GM12801 (cell line): Measurements from ENCODE around the gene CBARP.

ENCODE experiments used
- TF ChIP-seq, protein P1 (sequence below): IDR thresholded peaks from one replicate; pipeline ENCODE4 v1.5.1; 2011; ENCODE audit warnings: control low read depth; ENCODE audit not compliant: insufficient read length; ENCODE audit errors: extremely low read depth

The CBARP gene

DNA sequence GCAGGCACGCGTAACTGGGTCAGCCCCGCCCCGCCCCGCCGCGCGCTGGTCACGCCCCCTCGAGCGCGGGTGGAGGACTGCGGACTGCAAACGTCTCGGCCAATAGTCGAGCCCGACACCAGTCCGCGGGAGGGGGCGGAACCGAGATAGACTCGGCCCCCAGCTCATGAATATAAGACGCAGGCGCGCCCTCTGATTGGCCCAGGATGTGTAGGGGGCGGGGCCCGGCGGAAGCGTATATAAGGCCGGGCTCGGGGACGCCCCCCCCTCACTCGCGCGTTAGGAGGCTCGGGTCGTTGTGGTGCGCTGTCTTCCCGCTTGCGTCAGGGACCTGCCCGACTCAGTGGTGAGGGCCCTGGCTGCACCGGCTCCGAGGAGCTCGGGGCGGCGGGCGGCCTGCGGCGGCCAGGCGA, 31.3 kb upstream of the CBARP start, which contains the start of gene CIRBP:
CIRBP (plus strand) TSS at position 268 of the 413 bp plus-strand sequence. CDS start 1,602 bp downstream, outside the sequence.
- TF ChIP-seq, protein P1, sequence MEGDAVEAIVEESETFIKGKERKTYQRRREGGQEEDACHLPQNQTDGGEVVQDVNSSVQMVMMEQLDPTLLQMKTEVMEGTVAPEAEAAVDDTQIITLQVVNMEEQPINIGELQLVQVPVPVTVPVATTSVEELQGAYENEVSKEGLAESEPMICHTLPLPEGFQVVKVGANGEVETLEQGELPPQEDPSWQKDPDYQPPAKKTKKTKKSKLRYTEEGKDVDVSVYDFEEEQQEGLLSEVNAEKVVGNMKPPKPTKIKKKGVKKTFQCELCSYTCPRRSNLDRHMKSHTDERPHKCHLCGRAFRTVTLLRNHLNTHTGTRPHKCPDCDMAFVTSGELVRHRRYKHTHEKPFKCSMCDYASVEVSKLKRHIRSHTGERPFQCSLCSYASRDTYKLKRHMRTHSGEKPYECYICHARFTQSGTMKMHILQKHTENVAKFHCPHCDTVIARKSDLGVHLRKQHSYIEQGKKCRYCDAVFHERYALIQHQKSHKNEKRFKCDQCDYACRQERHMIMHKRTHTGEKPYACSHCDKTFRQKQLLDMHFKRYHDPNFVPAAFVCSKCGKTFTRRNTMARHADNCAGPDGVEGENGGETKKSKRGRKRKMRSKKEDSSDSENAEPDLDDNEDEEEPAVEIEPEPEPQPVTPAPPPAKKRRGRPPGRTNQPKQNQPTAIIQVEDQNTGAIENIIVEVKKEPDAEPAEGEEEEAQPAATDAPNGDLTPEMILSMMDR, result no peak

- TF ChIP-seq, protein P1, result no peak
Observed at GRCh38 chr19:1268226-1269064, 30.6 kb upstream of the CBARP start.

- TF ChIP-seq, protein P1, result no peak
Observed at GRCh38 chr19:1267477-1268225, 29.8 kb upstream of the CBARP start.

DNA sequence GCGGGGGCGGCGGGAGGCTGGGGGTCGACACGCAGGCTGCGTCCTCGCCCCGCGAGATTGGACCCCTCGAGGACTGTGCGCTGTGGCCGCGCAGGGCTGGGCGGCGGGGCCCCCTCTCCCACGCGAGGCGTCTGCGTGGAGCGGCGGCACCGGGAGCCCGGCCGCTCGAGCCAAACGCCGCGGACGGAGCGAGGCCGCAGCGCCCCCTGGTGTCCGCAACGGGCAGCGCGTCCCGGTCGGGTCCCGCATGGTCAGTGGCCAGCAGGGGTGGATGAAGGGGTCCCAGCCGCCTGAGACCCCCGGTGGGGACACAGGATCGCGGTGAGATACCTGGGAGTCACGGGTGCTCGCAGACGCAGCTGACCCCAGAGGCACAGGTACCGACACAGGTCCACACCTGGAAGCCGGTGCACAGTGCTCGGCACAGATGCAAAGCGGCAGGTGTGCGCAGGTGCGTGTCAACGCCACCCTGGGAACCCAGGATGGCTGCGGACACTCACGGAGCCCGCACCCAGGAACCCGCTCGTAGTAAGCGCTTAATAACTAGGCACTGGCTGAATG, 29.2 kb upstream of the CBARP start:
- TF ChIP-seq, protein P1, result no peak

DNA sequence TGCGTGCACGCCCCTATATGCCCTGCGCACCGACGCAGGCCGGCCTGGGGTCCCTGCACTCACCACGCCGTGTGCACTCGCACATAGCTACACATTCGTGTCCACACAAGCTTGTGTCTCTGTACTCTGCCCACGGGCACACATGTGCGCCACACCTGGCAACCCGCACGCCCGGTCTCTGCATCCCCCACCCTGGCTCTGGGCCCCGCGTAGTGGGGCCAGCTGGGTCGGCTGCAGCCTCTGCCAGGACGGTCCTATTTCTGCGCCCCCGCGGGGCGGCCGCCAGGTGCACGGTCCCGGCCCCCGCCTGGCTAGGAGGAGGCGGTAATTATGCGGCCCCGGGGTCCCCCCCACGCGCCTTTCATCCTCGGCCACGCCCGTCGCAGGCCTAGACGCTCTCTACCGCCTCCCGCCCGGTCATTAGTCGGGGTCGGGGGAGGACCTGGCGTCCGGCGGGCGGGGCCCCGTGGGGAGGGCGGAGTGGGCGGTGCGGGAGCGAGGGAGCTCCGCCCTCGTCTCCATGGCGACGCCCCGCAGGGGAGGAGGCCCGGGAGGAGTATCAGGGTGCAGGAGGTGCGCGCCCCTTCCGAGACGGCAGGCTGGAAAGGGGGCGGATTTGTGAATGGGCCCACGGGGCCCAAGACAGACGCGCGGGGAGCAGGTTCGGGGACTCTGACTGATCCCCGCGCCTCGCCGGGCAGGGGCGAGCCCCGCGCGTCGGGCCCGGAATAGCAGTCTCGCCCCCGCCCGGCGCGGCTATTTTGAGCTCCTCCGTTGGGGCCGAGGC, 28.5 kb upstream of the CBARP start:
- TF ChIP-seq, protein P1, result no peak

DNA sequence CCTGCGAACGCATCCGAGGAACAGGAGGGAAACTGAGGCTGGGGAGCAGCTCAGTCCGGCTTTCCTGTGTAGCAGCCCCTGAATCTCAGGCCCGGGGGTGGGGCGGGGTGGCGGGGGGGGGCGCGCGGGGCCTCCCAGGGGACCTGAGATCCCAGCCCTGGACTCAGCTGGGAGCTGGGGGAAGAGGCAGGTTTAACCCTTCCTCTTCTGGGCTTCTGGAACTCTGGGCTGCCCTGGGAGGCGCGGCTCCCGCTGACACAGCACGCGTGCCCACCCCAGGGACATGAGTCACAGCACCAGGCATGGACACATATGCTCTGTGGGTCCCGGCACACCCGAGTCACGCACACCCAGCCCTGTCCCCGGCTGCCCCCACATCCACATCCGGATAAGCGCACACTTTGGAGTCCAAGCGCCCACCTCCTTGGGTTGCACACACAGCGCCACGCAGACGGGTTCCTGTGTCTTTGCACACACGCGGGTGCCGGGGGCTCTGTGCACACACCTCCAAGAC, 27.9 kb upstream of the CBARP start:
- TF ChIP-seq, protein P1, result no peak
